Measurements from ENCODE around the gene B3GNT4.
"Not testable (repeated sequence)": the region's sequence is repeated elsewhere in the genome, so short reads cannot be mapped to it uniquely, and the experiment has no call there.

Gene B3GNT4

DNA sequence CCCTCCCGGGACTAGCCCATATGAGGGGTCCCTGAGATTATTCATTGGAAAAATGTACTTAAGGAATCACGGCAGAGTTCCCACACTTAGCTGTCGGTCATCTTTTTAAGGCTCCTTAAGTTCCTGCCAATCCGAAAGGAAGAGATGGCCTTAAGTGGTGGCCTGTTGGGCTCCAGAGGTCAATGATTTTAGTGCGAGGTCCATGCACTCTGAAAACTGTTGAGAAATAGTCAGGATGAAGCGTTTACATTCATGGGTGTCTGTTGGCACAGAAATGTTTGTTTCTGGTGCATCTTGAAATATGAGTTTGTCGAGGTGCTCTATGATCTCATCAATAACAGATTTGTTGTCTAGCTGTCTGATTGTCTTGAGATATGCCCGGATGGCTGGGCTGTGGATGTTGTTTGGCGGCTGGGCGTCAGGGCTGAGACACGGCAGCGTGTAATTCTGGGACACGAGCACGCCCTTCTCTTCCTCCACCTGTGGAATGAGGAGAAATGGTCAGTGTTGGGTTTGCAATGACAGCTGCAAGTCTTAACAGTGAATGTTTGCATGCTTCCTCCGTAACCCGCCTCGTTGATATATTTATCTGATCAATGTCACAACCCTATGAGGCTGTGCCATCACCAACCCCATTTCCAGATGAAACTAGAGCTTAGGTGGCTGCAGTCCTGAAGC is 31.1 kb upstream of the B3GNT4 start:
- DNase-seq (ENCODE audit: low read depth), result no peak
- no peak overlapping the region for H3K4me3 ChIP-seq (ENCODE audit: low read depth, low read length)
- TF ChIP-seq POLR2A (IDR thresholded peaks at IDR 0.05; ENCODE audit: extremely low read depth, insufficient read length) (no peak), MYC (IDR thresholded peaks at IDR 0.05; ENCODE audit: low read depth, low read length) (no peak)
- TF ChIP-seq, protein P1, sequence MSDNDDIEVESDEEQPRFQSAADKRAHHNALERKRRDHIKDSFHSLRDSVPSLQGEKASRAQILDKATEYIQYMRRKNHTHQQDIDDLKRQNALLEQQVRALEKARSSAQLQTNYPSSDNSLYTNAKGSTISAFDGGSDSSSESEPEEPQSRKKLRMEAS (IDR thresholded peaks at IDR 0.05; ENCODE audit: low read depth, low read length), result no peak
- TF ChIP-seq, protein P2, sequence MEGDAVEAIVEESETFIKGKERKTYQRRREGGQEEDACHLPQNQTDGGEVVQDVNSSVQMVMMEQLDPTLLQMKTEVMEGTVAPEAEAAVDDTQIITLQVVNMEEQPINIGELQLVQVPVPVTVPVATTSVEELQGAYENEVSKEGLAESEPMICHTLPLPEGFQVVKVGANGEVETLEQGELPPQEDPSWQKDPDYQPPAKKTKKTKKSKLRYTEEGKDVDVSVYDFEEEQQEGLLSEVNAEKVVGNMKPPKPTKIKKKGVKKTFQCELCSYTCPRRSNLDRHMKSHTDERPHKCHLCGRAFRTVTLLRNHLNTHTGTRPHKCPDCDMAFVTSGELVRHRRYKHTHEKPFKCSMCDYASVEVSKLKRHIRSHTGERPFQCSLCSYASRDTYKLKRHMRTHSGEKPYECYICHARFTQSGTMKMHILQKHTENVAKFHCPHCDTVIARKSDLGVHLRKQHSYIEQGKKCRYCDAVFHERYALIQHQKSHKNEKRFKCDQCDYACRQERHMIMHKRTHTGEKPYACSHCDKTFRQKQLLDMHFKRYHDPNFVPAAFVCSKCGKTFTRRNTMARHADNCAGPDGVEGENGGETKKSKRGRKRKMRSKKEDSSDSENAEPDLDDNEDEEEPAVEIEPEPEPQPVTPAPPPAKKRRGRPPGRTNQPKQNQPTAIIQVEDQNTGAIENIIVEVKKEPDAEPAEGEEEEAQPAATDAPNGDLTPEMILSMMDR (IDR thresholded peaks at IDR 0.05; ENCODE audit: low read depth, low read length), result no peak

DNA sequence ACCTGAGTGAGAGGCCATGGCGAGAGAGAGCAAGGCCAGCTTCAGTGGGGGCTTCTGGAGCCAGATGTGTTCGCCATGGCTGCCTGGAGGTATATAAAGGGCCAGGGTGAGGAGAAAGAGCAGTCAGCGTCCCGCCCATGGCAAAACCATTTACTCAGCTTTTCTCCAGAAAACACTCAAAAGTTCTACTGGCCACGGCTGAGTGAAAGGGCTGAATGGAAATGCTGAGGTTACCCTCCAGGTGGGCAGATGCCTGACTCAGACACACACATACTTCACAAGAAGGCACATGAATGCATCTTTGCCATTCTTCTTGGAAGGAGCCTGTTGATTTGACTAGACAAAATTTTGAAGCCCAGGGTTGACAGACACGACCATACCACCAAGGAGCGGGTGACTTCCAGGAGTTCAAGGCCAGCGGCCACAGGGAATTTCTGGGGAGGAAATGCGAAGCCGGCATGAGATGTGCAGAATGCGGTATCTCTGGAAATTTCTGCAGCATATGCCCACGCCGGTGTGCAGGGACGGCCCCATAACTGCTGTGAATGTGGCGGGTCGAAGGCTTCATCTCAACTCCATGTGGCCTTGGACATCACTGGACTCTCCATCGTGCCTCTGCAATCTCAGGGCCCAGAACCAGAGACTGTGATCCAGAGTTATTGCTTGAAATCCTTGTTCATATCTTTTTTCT is 29.2 kb upstream of the B3GNT4 start, which contains the start of gene IL31:
IL31 (minus strand) TSS at position 67 of the 691 bp plus-strand sequence; CDS start at position 18, 49 bp downstream.
- TF ChIP-seq, protein P2 (IDR thresholded peaks at IDR 0.05; ENCODE audit: low read depth, low read length), result no peak
- H3K4me3 ChIP-seq (ENCODE audit: low read depth, low read length), result no peak within 1 kb of the TSS
- no peak for DNase-seq (ENCODE audit: low read depth)

DNA sequence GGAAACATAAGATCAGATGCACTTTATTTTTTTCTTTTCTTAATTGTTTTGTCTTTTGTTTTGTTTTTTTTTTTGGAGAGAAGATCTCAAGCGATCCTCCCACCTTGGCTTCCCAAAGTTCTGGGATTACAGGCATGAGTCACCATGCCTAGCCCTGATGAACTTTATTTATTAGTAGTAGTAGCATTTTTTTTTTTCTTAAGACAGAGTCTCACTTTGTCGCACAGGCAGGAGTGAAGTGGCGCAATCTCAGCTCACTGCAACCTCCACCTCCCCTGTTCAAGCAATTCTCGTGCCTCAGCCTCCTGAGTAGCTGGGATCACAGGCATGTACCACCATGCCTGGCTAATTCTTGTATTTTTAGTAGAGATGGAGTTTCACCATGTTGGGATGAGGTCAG is 27.0 kb upstream of the B3GNT4 start:
- not testable (repeated sequence) for DNase-seq (ENCODE audit: low read depth); H3K4me3 ChIP-seq (ENCODE audit: low read depth, low read length)

DNA sequence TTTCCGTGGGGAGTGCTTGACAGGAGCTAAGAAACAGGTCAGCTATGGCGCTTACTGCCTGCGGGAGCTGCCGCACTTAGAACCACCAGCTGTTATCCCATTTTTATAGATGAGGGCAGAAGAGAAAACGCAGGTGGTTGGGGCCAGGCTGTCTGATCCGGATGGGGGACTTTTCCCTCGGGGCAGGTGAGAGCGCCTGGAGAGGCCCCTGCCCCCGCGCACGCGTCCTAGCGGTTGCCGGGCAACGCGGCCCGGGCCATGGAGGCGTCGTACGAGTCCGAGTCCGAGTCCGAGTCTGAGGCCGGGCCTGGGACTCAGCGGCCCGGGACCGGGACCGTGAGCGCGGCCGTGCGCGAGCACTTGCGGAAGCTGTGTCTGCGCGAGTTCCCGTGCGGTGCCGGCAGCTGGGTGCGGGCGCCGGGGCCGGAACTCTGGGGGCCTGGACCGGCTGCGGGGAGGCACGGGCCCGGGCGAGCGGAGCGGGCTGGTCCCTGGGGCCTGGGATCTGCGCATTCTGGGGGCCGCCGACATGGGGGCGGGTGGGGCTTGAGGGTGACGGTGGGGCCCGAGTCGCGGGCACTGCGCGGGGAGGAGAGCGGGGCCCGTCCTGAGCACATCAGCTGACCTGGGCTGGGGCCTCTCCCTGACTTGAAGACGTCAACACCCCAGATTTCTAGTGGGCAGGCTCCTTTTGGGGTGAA is 20.5 kb upstream of the B3GNT4 start, which contains the start of gene LRRC43:
LRRC43 (plus strand) TSS at position 237 of the 701 bp plus-strand sequence; CDS start at position 259, 22 bp downstream.
- peak within 1 kb of the TSS; percentile 48 for H3K4me3 ChIP-seq (ENCODE audit: low read depth, low read length)
- DNase-seq (ENCODE audit: low read depth), result peak; percentile 66
- TF ChIP-seq, protein P1 (IDR thresholded peaks at IDR 0.05; ENCODE audit: low read depth, low read length), result 0 out of 2 replicates have a peak, but pooled peaks have one; percentile 3
- TF ChIP-seq POLR2A (IDR thresholded peaks at IDR 0.05; ENCODE audit: extremely low read depth, insufficient read length), result no peak

DNA sequence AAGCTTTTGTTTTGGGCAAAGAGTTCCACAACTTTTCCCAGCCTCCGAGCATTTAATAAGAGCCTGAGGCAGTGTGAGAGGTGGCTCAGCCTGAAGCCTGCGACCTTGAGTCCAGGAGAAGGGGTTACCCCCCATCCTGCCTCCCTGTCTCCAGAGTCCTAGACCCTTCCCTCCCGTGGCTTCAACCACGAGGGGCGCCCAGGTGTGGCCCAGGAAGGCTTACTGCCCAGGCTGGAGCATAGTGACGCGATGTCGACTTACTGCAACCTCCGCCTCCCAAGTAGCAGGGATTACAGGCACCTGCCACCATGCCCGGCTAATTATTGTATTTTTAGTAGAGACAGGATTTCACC is 19.9 kb upstream of the B3GNT4 start:
- DNase-seq (ENCODE audit: low read depth), result no peak
- no peak for TF ChIP-seq MYC (IDR thresholded peaks at IDR 0.05; ENCODE audit: low read depth, low read length)
- TF ChIP-seq, protein P2 (IDR thresholded peaks at IDR 0.05; ENCODE audit: low read depth, low read length), result no peak
- TF ChIP-seq, protein P1 (IDR thresholded peaks at IDR 0.05; ENCODE audit: low read depth, low read length), result no peak
- no peak for TF ChIP-seq POLR2A (IDR thresholded peaks at IDR 0.05; ENCODE audit: extremely low read depth, insufficient read length)
- H3K4me3 ChIP-seq (ENCODE audit: low read depth, low read length), result no peak overlapping the region

DNA sequence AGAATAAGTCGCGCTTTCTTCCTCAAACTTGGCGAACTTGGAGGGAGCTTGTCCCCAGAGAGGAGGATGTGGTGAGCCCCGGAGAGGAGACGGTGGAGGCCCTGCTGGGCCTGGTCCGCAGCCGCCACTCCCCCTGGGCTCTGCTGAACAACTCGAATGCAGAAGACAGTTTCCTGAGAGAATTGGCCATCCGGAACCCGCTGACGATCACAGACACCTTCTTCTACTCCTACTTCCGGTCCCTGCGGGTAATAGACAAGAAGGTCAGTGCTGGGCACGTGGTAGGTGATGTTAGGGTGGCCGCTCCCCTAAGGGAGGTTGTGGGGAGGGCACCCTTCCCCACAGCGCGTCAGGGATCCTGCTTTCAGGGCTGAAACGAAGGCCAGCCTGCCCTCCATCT is 19.0 kb upstream of the B3GNT4 start:
- H3K4me3 ChIP-seq (ENCODE audit: low read depth, low read length), result no peak overlapping the region
- peak; percentile 92 for DNase-seq (ENCODE audit: low read depth)
- peak; percentile 36 for TF ChIP-seq POLR2A (IDR thresholded peaks at IDR 0.05; ENCODE audit: extremely low read depth, insufficient read length)
- TF ChIP-seq, protein P2 (IDR thresholded peaks at IDR 0.05; ENCODE audit: low read depth, low read length), result no peak
- TF ChIP-seq, protein P1 (IDR thresholded peaks at IDR 0.05; ENCODE audit: low read depth, low read length), result peak; percentile 95
- TF ChIP-seq MYC (IDR thresholded peaks at IDR 0.05; ENCODE audit: low read depth, low read length), result peak; percentile 83
